HEK293 (cell line): ENCODE data around the gene ATP1A3.
A peak's percentile ranks its signal among the peaks of the same experiment; 100 is the strongest.

ENCODE experiments used
- CTCF ChIA-PET: fragments of 350-600 bp; formaldehyde crosslinking; extraction: SDS; loops from one replicate; lab custom pipeline; 2021; ENCODE audit warnings: antibody characterized with exemption; lab: Yijun Ruan, JAX
- POLR2A ChIA-PET: fragments of 300-600 bp; formaldehyde crosslinking; extraction: SDS; loops from one replicate; lab custom pipeline; 2020; ENCODE audit warnings: antibody characterized with exemption, inconsistent platforms; lab: Yijun Ruan, JAX
- H3K27ac ChIP-seq: fragments of 200-500 bp; sonication (Bioruptor generic); 2 replicates; pipeline ENCODE4 v1.5.1; 2014; ENCODE audit warnings: low read depth, low read length, control low read depth, inconsistent platforms; ENCODE audit errors: extremely low read depth
- H3K36me3 ChIP-seq, 2 experiments: fragments of 200-500 bp in 1 of 2; sonication (Bioruptor generic) in 1 of 2; 1 replicate in 1 of 2; 2 replicates in 1 of 2; pipeline ENCODE4 v1.5.1; 2014 to 2017; ENCODE audit warnings: inconsistent platforms in 2 of 2, low read length in 2 of 2; ENCODE audit not compliant: control insufficient read depth in 2 of 2, insufficient read depth in 1 of 2
- H3K4me1 ChIP-seq: fragments of 200-500 bp; sonication (Bioruptor generic); 2 replicates; pipeline ENCODE4 v1.5.1; 2014; ENCODE audit warnings: mild to moderate bottlenecking, low read length, inconsistent platforms; ENCODE audit not compliant: control insufficient read depth, insufficient read depth
- H3K4me3 ChIP-seq: 2 replicates; pipeline ENCODE4 v1.5.1; 2011; ENCODE audit warnings: low read depth, mild to moderate bottlenecking, control low read depth, low read length, moderate library complexity
- H3K9me3 ChIP-seq: fragments of 200-500 bp; sonication (Bioruptor generic); 2 replicates; pipeline ENCODE4 v1.5.1; 2014; ENCODE audit warnings: low read depth, low read length, inconsistent platforms; ENCODE audit not compliant: control insufficient read depth, insufficient read depth
- BCL11A ChIP-seq: fragments of 450-650 bp; formaldehyde crosslinking; IDR thresholded peaks from 2 replicates; pipeline ENCODE4 v1.5.1; 2016; ENCODE audit warnings: low read depth, missing biosample characterization, missing genetic modification characterization
- EGR2 ChIP-seq: fragments of 450-650 bp; formaldehyde crosslinking; IDR thresholded peaks from 2 replicates; pipeline ENCODE4 v1.5.1; 2016; ENCODE audit warnings: low read depth, missing biosample characterization, missing genetic modification characterization
- HOXC10 ChIP-seq: sonication (generic); formaldehyde crosslinking; IDR thresholded peaks from 2 replicates; pipeline ENCODE4 v1.8.1; 2023; ENCODE audit warnings: mild to moderate bottlenecking, missing genetic modification reagents
- HOXD13 ChIP-seq: sonication (generic); formaldehyde crosslinking; IDR thresholded peaks from 2 replicates; pipeline ENCODE4 v1.8.0; 2022; ENCODE audit warnings: missing genetic modification reagents, borderline replicate concordance
- IKZF3 ChIP-seq: fragments of 450-650 bp; IDR thresholded peaks from 2 replicates; pipeline ENCODE4 v1.5.0; 2018; ENCODE audit warnings: missing biosample characterization, mild to moderate bottlenecking, missing genetic modification characterization, moderate library complexity
- KLF17 ChIP-seq: fragments of 450-650 bp; formaldehyde crosslinking; IDR thresholded peaks from 2 replicates; pipeline ENCODE4 v1.5.1; 2016; ENCODE audit warnings: missing biosample characterization, missing genetic modification characterization
- KLF8 ChIP-seq: fragments of 450-650 bp; formaldehyde crosslinking; IDR thresholded peaks from 2 replicates; pipeline ENCODE4 v1.5.1; 2016; ENCODE audit warnings: missing biosample characterization, missing genetic modification characterization
- TRIM28 ChIP-seq: IDR thresholded peaks from 2 replicates; pipeline ENCODE4 v1.6.1; 2011; ENCODE audit warnings: low read length, control low read depth, borderline replicate concordance
- ZBTB17 ChIP-seq: fragments of 450-650 bp; formaldehyde crosslinking; IDR thresholded peaks from 2 replicates; pipeline ENCODE4 v1.5.1; 2016; ENCODE audit warnings: missing biosample characterization, missing genetic modification characterization
- ZFHX2 ChIP-seq: fragments of 450-650 bp; formaldehyde crosslinking; conservative IDR thresholded peaks from 2 replicates; pipeline ENCODE4 v1.5.1; 2016; ENCODE audit warnings: missing biosample characterization, missing genetic modification characterization
- ZFP37 ChIP-seq: fragments of 450-650 bp; formaldehyde crosslinking; IDR thresholded peaks from 2 replicates; pipeline ENCODE4 v1.5.1; 2016; ENCODE audit warnings: missing biosample characterization, missing genetic modification characterization
- ZNF140 ChIP-seq: fragments of 450-650 bp; formaldehyde crosslinking; IDR thresholded peaks from 2 replicates; pipeline ENCODE4 v1.5.1; 2016; ENCODE audit warnings: missing biosample characterization, missing genetic modification characterization
- ZNF169 ChIP-seq: fragments of 450-650 bp; formaldehyde crosslinking; IDR thresholded peaks from 2 replicates; pipeline ENCODE4 v1.5.1; 2016; ENCODE audit warnings: missing biosample characterization, missing genetic modification characterization
- ZNF239 ChIP-seq: fragments of 450-650 bp; formaldehyde crosslinking; IDR thresholded peaks from 2 replicates; pipeline ENCODE4 v1.5.1; 2016; ENCODE audit warnings: missing biosample characterization, missing genetic modification characterization
- ZNF280D ChIP-seq: fragments of 450-650 bp; formaldehyde crosslinking; IDR thresholded peaks from 2 replicates; pipeline ENCODE4 v1.5.1; 2016; ENCODE audit warnings: missing biosample characterization, missing genetic modification characterization
- ZNF335 ChIP-seq: fragments of 450-650 bp; formaldehyde crosslinking; conservative IDR thresholded peaks from 2 replicates; pipeline ENCODE4 v1.5.1; 2016; ENCODE audit warnings: missing biosample characterization, missing genetic modification characterization
- ZNF366 ChIP-seq: fragments of 450-650 bp; formaldehyde crosslinking; conservative IDR thresholded peaks from 2 replicates; pipeline ENCODE4 v1.5.1; 2016; ENCODE audit warnings: missing biosample characterization, missing genetic modification characterization
- ZNF488 ChIP-seq: fragments of 450-650 bp; formaldehyde crosslinking; IDR thresholded peaks from 2 replicates; pipeline ENCODE4 v1.5.1; 2016; ENCODE audit warnings: missing biosample characterization, missing genetic modification characterization
- ZNF510 ChIP-seq: fragments of 450-650 bp; formaldehyde crosslinking; IDR thresholded peaks from 2 replicates; pipeline ENCODE4 v1.5.1; 2018; ENCODE audit warnings: mild to moderate bottlenecking, missing genetic modification characterization, missing biosample characterization; ENCODE audit not compliant: insufficient replicate concordance
- ZNF596 ChIP-seq: fragments of 450-650 bp; IDR thresholded peaks from 2 replicates; pipeline ENCODE4 v1.5.0; 2018; ENCODE audit warnings: missing biosample characterization, mild to moderate bottlenecking, missing genetic modification characterization, moderate library complexity
- ZNF658 ChIP-seq: fragments of 450-650 bp; formaldehyde crosslinking; IDR thresholded peaks from 2 replicates; pipeline ENCODE4; 2016; ENCODE audit warnings: missing biosample characterization, missing genetic modification characterization
- ZNF76 ChIP-seq: fragments of 450-650 bp; formaldehyde crosslinking; IDR thresholded peaks from 2 replicates; pipeline ENCODE4; 2016; ENCODE audit warnings: low read depth, missing biosample characterization, missing genetic modification characterization, borderline replicate concordance
- ZNF791 ChIP-seq: fragments of 450-650 bp; formaldehyde crosslinking; IDR thresholded peaks from 2 replicates; pipeline ENCODE4 v1.5.1; 2016; ENCODE audit warnings: missing biosample characterization, missing genetic modification characterization
- ZSCAN4 ChIP-seq: fragments of 450-650 bp; formaldehyde crosslinking; IDR thresholded peaks from 2 replicates; pipeline ENCODE4 v1.5.1; 2017; ENCODE audit warnings: missing biosample characterization, missing genetic modification characterization

The ATP1A3 gene

GRCh38 chr19:41933693-41934426, 60.2 kb downstream of the ATP1A3 start (continued):
- no peak for TF ChIP-seq KLF17
- no peak for TF ChIP-seq TRIM28
- TF ChIP-seq ZFP37 (tag by site-specific recombination) = no peak
- TF ChIP-seq ZBTB17 (tag by site-specific recombination) = no peak; the same call in 1 of the 2 replicates
- TF ChIP-seq ZNF510 = no peak
- TF ChIP-seq ZSCAN4 = peak; percentile 66
- TF ChIP-seq ZNF791 (tag by site-specific recombination) = no peak
- TF ChIP-seq IKZF3 (tag by site-specific recombination) = no peak
- TF ChIP-seq KLF8 = no peak
- 0 out of 2 replicates have a peak, but pooled peaks have one; percentile 8 for TF ChIP-seq ZNF488 (tag by site-specific recombination)
- TF ChIP-seq ZNF335 (tag by site-specific recombination) = no peak
- no peak for TF ChIP-seq ZNF658 (tag by site-specific recombination)
- no peak for TF ChIP-seq HOXD13 (CRISPR knock-in tag)
- TF ChIP-seq ZNF169 (tag by site-specific recombination) = no peak
- TF ChIP-seq ZNF140 (tag by site-specific recombination) = no peak
- TF ChIP-seq ZNF280D (tag by site-specific recombination) = no peak
- no peak for TF ChIP-seq BCL11A (tag by site-specific recombination)
- TF ChIP-seq ZNF76 (tag by site-specific recombination) = no peak
- TF ChIP-seq, all 188 proteins: peak for 4

- TF ChIP-seq ZFHX2 (peak; percentile 34), EGR2 (tag by site-specific recombination) (0 out of 2 replicates have a peak, but pooled peaks have one; percentile 57), HOXC10 (CRISPR knock-in tag) (no peak), ZNF596 (tag by site-specific recombination) (0 out of 2 replicates have a peak, but pooled peaks have one; percentile 3), ZNF239 (tag by site-specific recombination) (no peak), ZNF366 (tag by site-specific recombination) (peak; percentile 13; the same call in 1 of the 2 replicates)
- Histone ChIP-seq H3K4me1 (peaks cover 7% of the 10 kb centered on the region), H3K9me3 (no peaks in the 10 kb centered on the region), H3K27ac (no peak overlapping the region), H3K4me3 (no peak overlapping the region), H3K36me3 (no peaks in the 10 kb centered on the region)
- ChIA-PET CTCF (interaction anchor here (0.5 to 3.5 kb wide), 5 partner anchors 12 to 241 kb away, joined by 3 to 22 read pairs (median 3); no protein-coding TSS in a partner anchor), POLR2A (no interaction called here)
These were observed 61.2 kb downstream of the ATP1A3 start for GRCh38 chr19:41932720-41933332.
